Femur (tissue), 1 donor: ENCODE data around the gene PLK3.
"Not testable (repeated sequence)": the region's sequence is repeated elsewhere in the genome, so short reads cannot be mapped to it uniquely, and the experiment has no call there.

Experiments used
- DNase-seq: peaks from one replicate; pipeline ENCODE4 v3.0.0-alpha.2; 2017

PLK3 gene

DNA sequence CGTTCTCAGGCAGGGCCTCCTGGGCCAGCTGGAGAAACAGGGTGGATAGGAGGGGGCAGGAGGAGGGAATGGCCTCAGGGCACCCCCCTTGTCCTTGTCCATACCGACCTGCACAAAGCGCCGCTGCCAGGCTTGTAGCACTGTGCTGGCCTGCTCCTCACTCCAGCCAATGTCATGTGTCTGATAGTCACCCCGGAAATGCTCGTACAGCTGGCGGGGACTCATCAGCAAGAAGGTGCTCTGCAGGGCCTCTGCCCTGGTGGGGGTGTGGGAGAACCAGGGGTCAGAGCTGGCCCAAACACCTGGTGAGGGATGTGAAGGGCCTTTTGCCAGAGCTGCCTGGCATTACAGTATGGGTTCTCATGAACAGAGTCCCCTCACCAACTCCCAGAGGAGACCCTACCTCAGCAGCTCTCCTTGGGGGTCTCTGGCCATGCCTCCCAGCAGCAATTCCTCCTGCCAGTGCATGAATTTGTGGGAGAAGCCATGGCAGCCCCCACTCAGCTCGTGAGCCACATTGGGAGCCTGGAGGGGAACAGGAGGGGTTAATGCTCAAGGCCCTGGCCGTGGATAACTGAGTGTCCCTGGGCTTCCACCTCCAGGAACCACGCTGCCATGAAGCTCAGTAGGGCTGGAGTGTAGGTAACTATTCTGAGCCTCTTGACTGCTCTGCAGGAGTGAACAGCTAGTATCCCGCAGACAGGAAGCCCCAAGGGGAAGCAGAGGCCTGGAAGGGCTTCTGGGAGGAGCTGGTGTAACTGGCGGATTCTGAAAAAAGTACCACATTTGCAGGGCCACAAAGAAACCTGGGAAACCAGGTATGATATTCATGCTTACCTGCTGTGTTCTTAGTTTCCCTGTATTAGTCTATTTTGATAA, 29.6 kb downstream of the PLK3 start:
- DNase-seq, result no peak

DNA sequence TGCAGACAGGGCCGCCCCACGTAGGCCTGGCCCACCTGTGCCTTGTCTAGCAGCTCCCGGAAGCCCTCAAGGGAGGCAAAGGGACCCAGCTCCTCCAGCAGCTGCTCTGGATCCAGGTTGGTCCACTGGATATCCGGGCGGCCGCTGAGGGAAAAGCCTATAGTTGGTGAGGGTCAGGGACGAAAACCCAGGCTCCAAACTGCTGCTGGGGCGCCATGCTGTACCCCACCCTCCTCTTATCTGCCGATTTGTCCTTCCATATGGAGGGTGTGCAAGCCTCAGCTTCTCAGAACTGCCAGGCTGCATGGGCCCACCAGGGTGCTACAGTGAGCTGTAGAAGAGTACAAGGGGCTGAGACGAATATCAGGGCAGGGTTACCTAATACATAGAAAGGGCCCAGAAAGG, 30.7 kb downstream of the PLK3 start:
- DNase-seq, result no peak

DNA sequence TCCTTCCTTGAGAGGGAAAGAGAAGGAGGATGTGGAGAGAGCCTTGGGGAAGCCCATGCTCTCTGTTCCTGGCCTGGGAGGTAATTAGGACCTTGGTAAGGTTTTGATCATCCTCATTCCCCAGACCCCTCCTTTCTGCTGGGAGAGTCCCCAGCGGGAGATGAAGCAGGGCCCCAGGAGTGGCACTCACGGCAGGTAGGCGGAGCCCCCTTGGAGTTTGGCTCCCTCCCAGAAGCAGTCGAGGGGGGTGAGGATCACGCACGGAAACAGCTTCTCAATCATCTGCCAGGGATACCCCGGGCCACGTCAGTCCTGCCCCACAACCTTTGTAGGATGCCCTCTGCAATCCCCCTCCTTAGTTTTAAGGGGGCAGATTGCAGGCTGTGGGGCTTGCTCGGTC, 31.3 kb downstream of the PLK3 start:
- DNase-seq, result no peak

DNA sequence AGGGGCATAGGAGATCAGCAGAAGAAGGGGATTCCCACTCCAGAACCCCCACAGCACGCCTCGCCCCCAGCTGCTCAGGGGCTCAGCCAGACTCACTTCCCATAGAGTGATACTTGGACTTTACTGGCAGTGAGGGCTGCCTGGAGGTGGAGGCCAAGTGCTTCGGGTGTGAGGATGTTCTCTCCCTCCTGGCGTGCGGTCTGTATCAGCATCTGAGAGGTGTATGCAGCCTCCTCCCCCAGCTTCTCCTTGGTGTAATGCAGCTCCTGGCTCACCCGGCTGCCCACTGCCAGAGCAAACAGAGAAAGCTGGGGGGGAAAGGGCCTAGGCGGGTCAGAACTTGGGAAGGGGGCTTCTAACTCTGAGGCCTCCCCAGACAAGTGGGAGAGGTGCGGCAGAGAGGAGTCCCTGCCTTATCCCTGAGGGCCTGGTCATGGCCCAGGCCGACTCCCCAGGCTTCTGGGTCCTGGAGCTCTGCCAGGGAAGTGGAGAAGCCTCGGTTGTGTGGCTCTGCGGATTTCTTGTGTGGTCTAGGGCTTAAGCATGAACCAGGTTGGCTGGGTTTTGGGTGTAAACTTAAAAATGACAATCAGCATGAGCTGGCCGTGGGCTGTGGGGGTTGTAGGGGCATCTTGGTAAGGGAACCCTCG, 32.0 kb downstream of the PLK3 start:
- DNase-seq, result peak; percentile 40

DNA sequence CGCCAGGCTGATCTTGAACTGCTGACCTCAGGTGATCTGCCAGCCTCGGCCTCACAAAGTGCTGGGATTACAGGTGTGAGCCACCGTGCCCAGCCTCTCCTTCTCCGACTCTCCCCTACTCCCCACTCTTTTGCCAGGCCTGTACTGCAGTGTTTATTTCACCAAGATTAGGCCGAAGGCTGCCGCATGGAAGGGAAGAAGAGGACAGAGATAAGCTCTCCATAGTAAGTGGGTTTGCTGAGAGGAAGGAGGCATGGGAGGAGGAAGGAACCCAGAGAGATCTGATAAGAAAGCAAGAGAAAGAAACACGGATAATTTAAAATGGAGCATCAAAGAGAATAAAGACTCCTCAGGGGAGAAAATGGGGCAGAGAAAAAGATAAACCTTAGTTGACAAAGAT, 34.2 kb downstream of the PLK3 start:
- no peak for DNase-seq

GRCh38 chr1:44835738-44836675, 35.8 kb downstream of the PLK3 start:
- DNase-seq, result peak; percentile 87

GRCh38 chr1:44838294-44838693, 38.1 kb downstream of the PLK3 start:
- not testable (repeated sequence) for DNase-seq

DNA sequence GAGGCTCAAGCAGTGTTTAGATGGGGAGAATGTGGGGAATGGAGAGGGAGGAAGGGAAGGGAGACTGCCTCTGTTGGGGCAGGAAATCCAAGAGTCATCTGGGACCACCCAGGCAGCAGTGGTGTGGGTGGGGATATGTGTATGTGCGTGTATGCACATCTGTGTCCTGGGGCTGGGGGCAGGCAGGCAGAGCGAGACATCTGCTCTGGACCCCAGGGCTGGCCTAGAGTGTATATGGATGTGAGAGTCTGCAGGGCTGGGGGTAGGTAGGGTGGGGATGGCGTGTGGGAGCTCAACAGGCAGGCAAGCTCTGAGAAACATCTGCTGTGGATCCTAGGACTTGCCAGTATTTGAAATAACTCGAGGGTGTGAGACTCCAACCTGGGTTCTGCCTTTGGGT, 39.4 kb downstream of the PLK3 start:
- DNase-seq, result peak; percentile 69

GRCh38 chr1:44842486-44842861, 42.3 kb downstream of the PLK3 start:
- peak; percentile 31 for DNase-seq

DNA sequence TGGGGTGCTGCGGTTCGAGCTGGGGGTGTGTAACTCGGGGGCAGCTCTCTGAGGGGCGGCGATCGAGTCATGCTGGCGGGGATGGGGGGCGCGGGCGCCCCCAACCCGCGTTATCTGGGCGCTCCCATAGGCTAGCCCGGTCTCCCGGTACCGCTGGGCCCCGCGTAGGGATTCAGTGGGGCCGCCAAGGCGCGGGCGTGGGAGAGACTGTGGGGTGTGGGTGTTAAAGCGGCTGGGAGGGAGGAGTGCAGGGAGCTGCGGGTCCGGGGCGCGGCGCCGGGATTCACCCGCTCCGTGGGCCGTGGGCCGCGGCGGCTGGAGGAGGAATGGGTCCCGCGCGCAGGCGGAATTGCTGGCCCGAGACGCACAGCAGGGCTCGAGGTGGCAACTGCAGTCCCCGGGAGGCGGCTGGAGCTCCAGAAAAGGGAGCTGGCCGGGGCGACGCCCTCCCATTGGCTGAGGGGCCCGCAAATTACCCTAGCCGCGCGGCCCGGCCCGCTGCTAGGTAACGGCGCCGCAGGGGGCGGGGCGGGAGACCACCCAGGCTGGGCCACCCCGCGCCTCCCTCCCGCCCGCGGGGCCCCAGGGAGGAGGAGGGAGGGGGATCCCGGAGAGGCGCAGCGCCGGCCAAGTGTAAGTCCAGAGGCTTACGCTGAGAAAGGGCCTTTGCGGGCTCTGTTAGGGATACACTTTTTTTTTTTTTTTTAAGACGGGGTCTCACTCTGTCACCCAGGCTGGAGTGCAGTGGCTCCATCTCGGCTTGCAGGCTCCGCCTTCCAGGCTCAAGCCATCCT, 42.9 kb downstream of the PLK3 start, which contains the start of gene PTCH2:
Gene PTCH2 (minus strand): TSS at position 392 of the 794 bp plus-strand sequence. CDS start 321 bp downstream, at position 71.
- peak; percentile 90 for DNase-seq

- no peak for DNase-seq
Measured at GRCh38 chr1:44846985-44847384, 46.8 kb downstream of the PLK3 start.

GRCh38 chr1:44847845-44848244, 47.7 kb downstream of the PLK3 start:
- DNase-seq, result no peak

GRCh38 chr1:44848456-44849181, 48.4 kb downstream of the PLK3 start:
- no peak for DNase-seq

DNA sequence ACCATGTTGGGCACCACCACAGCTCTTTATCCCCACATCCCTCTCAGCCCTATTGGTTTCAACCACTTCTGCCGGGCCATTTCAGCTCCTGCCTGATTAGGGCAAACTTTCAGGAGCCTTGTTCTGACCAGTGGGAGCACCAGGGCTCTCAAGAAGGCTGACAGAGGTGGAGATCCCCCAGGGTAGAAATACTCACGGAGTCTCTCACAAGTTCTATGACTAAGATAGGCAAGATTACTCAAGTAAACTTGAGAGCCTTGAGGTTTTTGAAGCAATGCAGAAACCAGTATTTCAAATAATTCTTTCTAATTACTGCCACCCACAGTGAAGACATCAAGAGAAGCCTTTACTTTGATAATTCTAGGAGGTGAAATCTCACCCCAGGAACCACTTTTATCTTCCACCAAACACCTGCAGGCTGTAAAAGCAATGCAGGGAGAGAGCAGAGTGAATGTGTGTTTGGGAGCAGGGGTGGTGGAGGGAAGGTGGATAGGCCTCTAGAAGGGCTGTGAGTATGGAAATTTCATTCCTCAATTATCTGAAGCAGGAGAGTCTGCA, 49.5 kb downstream of the PLK3 start:
- no peak for DNase-seq

- no peak for DNase-seq
Measured at GRCh38 chr1:44851308-44851707, 51.1 kb downstream of the PLK3 start.

DNA sequence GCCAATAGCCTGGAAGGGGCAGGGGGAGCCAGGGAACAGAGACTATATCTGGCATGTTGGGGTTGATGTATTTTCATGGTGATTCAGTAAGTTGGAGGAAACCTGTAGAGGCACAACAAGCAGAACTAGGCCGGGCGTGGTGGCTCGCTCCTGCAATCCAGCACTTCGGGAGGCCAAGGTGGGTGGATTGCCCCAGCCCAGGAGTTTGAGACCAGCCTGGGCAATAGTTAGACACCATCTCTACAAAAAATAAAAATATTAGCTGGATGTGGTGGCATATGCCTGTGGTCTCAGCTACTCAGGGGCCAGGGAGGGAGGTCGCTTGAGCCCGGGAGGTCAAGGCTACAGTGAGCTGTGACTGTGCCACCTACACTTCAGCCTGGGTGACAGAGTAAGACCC, 53.0 kb downstream of the PLK3 start:
- DNase-seq, result no peak

GRCh38 chr1:44854970-44855369, 54.8 kb downstream of the PLK3 start:
- DNase-seq, result no peak
